AML-193 (cell line): ENCODE results near the gene LRP1.
A peak's percentile ranks its signal among the peaks of the same experiment; 100 is the strongest.

Experiments
- DNase-seq, 2 experiments: peaks; one replicate each; lab custom pipeline; 2025; lab: John Stamatoyannopoulos, UW

The LRP1 gene

GRCh38 chr12:57134949-57135348, 6.7 kb downstream of the LRP1 start:
- no peak for DNase-seq

- DNase-seq, result no peak
Measured at GRCh38 chr12:57135527-57136326, 7.4 kb downstream of the LRP1 start.

- no peak for DNase-seq
Measured at GRCh38 chr12:57138526-57139272, 10.4 kb downstream of the LRP1 start.

GRCh38 chr12:57139796-57140649, 11.7 kb downstream of the LRP1 start:
- no peak for DNase-seq

- no peak for DNase-seq
Measured at GRCh38 chr12:57141249-57141648, 13.0 kb downstream of the LRP1 start.

GRCh38 chr12:57142121-57142520, 13.8 kb downstream of the LRP1 start:
- DNase-seq, result no peak

GRCh38 chr12:57142727-57143126, 14.4 kb downstream of the LRP1 start:
- DNase-seq, result no peak

- no peak for DNase-seq
Measured at GRCh38 chr12:57143454-57143853, 15.2 kb downstream of the LRP1 start.

- DNase-seq, result no peak
Measured at GRCh38 chr12:57145460-57146059, 17.3 kb downstream of the LRP1 start.

GRCh38 chr12:57146092-57146491, 17.8 kb downstream of the LRP1 start:
- no peak for DNase-seq

GRCh38 chr12:57146961-57147944, 19.0 kb downstream of the LRP1 start, which contains the start of gene LRP1-AS:
Gene LRP1-AS (minus strand): TSS chr12:57147619.
- no peak for DNase-seq

- peak; percentile 56 to 60 for DNase-seq
Measured at GRCh38 chr12:57148469-57149244, 20.4 kb downstream of the LRP1 start.

- DNase-seq, result no peak
Measured at GRCh38 chr12:57149245-57149900, 21.1 kb downstream of the LRP1 start.

- no peak for DNase-seq
Measured at GRCh38 chr12:57150400-57151000, 22.2 kb downstream of the LRP1 start.

GRCh38 chr12:57151741-57152630, 23.7 kb downstream of the LRP1 start:
- no peak for DNase-seq

GRCh38 chr12:57152639-57153038, 24.4 kb downstream of the LRP1 start:
- no peak for DNase-seq

GRCh38 chr12:57153415-57153997, 25.2 kb downstream of the LRP1 start:
- DNase-seq, result no peak
